K562 (cell line): Measurements from ENCODE around the gene IL5. TPM values are rescaled to one million over a fixed set of nuclear protein-coding genes. Genes with fewer than 3 reads are reported as not detected.

Experiments
- ATAC-seq: fragments of 200-7000 bp; cut with Tn5 transposase; 3 replicates; pipeline ENCODE4 v1.9.1; 2020; ENCODE audit warnings: moderate library complexity
- BruUV-seq: library from RNA; stranded (reverse); fragments of 400-500 nt; replicated peaks from 2 replicates; lab custom pipeline; 2021; lab: Mats Ljungman, UMichigan
- CTCF ChIA-PET: fragments of 300-600 bp; formaldehyde crosslinking; extraction: SDS; loops from one replicate; lab custom pipeline; 2021; ENCODE audit warnings: low intra/inter-chr PET ratio; lab: Yijun Ruan, JAX
- POLR2A ChIA-PET: fragments of 300-600, 350-650 bp; sonication (Branson Sonifier 250); formaldehyde crosslinking; extraction: SDS; loops from one replicate; lab custom pipeline; 2021; ENCODE audit warnings: antibody characterized with exemption, inconsistent platforms; lab: Yijun Ruan, JAX
- DNase-seq, 4 experiments: peaks; one replicate each; pipeline versions ENCODE4 v3.0.0 to v3.0.0-alpha.2; 2011 to 2018; ENCODE audit warnings: low spot score in 3 of 4, mixed read lengths in 3 of 4; ENCODE audit errors: extremely low read depth in 1 of 4
- FAIRE-seq: peaks from 2 replicates; lab custom pipeline; 2011; peaks lifted over from hg19 to GRCh38; lab: Jason Lieb, UNC
- H2AFZ ChIP-seq: 2 replicates; pipeline ENCODE4 v1.6.0; 2011; ENCODE audit warnings: low read depth, low read length, control low read depth, inconsistent platforms
- H3K27ac ChIP-seq: fragments of 200-600 bp; 3 replicates; pipeline ENCODE4 v1.8.0; 2011; ENCODE audit warnings: low read depth, mild to moderate bottlenecking, control low read depth, inconsistent platforms, low read length, moderate library complexity, mixed read lengths; ENCODE audit errors: extremely low read depth
- H3K27me3 ChIP-seq, 2 experiments: fragments of 300-600 bp in 1 of 2; 2 replicates in 1 of 2; 3 replicates in 1 of 2; pipeline versions ENCODE4 v1.6.0 to v1.8.0; 2011; ENCODE audit warnings: inconsistent platforms in 2 of 2, low read length in 2 of 2, mild to moderate bottlenecking in 1 of 2, mixed read lengths in 1 of 2, moderate library complexity in 1 of 2; ENCODE audit not compliant: control insufficient read depth in 2 of 2, insufficient read depth in 2 of 2
- H3K36me3 ChIP-seq: fragments of 300-600 bp; 3 replicates; pipeline ENCODE4 v1.8.0; 2011; ENCODE audit warnings: mild to moderate bottlenecking, low read length, inconsistent platforms; ENCODE audit not compliant: control insufficient read depth, insufficient read depth
- H3K4me1 ChIP-seq, 2 experiments: fragments of 200-600 bp in 1 of 2; replicated peaks in 1 of 2; 2 replicates in 1 of 2; 3 replicates in 1 of 2; pipeline versions ENCODE4 v1.5.1 to v1.8.0; 2011; ENCODE audit warnings: inconsistent platforms in 2 of 2, low read length in 2 of 2, mild to moderate bottlenecking in 1 of 2, mixed read lengths in 1 of 2, moderate library complexity in 1 of 2; ENCODE audit not compliant: control insufficient read depth in 2 of 2, insufficient read depth in 2 of 2
- H3K4me2 ChIP-seq: 2 replicates; pipeline ENCODE4 v1.6.1; 2011; ENCODE audit warnings: low read length, control low read depth, inconsistent platforms, mixed read lengths; ENCODE audit not compliant: insufficient read depth
- H3K4me3 ChIP-seq: fragments of 200-600 bp; sonication (generic), shearing (Covaris generic); 2 replicates; pipeline ENCODE4 v1.5.1; 2016; ENCODE audit warnings: control low read depth, inconsistent platforms
- H3K79me2 ChIP-seq: fragments of 200-600 bp; 3 replicates; pipeline ENCODE4 v1.8.0; 2011; ENCODE audit warnings: low read length, inconsistent platforms; ENCODE audit not compliant: control insufficient read depth, insufficient read depth
- H3K9ac ChIP-seq, 2 experiments: 2 replicates each; pipeline versions ENCODE4 v1.6.0 to v1.6.1; 2011; ENCODE audit warnings: low read depth in 2 of 2, low read length in 2 of 2, control low read depth in 1 of 2, inconsistent platforms in 1 of 2, mild to moderate bottlenecking in 1 of 2, mixed read lengths in 1 of 2; ENCODE audit not compliant: insufficient read depth in 1 of 2
- H3K9me1 ChIP-seq: one replicate; pipeline ENCODE4 v1.6.0; 2011; ENCODE audit warnings: inconsistent platforms, mild to moderate bottlenecking, low read length, moderate library complexity; ENCODE audit not compliant: control insufficient read depth, insufficient read depth
- H3K9me3 ChIP-seq: replicated peaks from 2 replicates; pipeline ENCODE4 v1.5.1; 2011; ENCODE audit warnings: low read depth, low read length, inconsistent platforms; ENCODE audit not compliant: control insufficient read depth, insufficient read depth
- H4K20me1 ChIP-seq: replicated peaks from 2 replicates; pipeline ENCODE4 v1.6.1; 2011; ENCODE audit warnings: low read length, inconsistent platforms, mixed read lengths; ENCODE audit not compliant: control insufficient read depth, insufficient read depth
- ARNT ChIP-seq, 2 experiments: fragments of 450-650 bp; IDR thresholded peaks; 2 replicates each; pipeline ENCODE4 v1.6.1; 2016; ENCODE audit warnings: mild to moderate bottlenecking in 1 of 2
- ATF3 ChIP-seq, 2 experiments: fragments of 450-650 bp in 1 of 2; sonication (generic) in 1 of 2; formaldehyde crosslinking in 1 of 2; IDR thresholded peaks in 1 of 2; conservative IDR thresholded peaks in 1 of 2; 2 replicates each; pipeline versions ENCODE4 v1.6.1 to v1.8.1; 2016 to 2023; ENCODE audit warnings: mild to moderate bottlenecking in 2 of 2, moderate library complexity in 2 of 2, inconsistent platforms in 1 of 2, missing genetic modification reagents in 1 of 2
- ATF7 ChIP-seq: fragments of 450-650 bp; IDR thresholded peaks from 2 replicates; pipeline ENCODE4 v1.7.1; 2014; ENCODE audit warnings: mild to moderate bottlenecking, moderate library complexity
- FOXM1 ChIP-seq, 2 experiments: fragments of 450-650 bp in 1 of 2; sonication (generic) in 1 of 2; formaldehyde crosslinking in 1 of 2; IDR thresholded peaks; 2 replicates each; pipeline versions ENCODE4 v1.6.1 to v1.9.0; 2017 to 2022; ENCODE audit warnings: low read depth in 2 of 2, mild to moderate bottlenecking in 2 of 2, missing genetic modification reagents in 1 of 2, moderate library complexity in 1 of 2
- MAZ ChIP-seq, 2 experiments: fragments of 450-650 bp in 1 of 2; sonication (generic) in 1 of 2; formaldehyde crosslinking; IDR thresholded peaks in 1 of 2; conservative IDR thresholded peaks in 1 of 2; 2 replicates each; pipeline versions ENCODE4 v1.4.0 to v1.5.0; 2020; ENCODE audit warnings: mild to moderate bottlenecking in 1 of 2, missing genetic modification reagents in 1 of 2
- NR2C1 ChIP-seq, 2 experiments: fragments of 450-650 bp; IDR thresholded peaks; 2 replicates each; pipeline ENCODE4 v1.6.1; 2017; ENCODE audit warnings: mild to moderate bottlenecking in 2 of 2, antibody characterized with exemption in 1 of 2, inconsistent platforms in 1 of 2, missing compliant biosample characterization in 1 of 2, missing genetic modification characterization in 1 of 2
- RBM39 ChIP-seq: fragments of 200-400 bp; formaldehyde crosslinking; optimal IDR thresholded peaks from 2 replicates; pipeline ENCODE3; 2018; ENCODE audit warnings: low read depth, low read length
- SMAD2 ChIP-seq: fragments of 150-350 bp; IDR thresholded peaks from 2 replicates; pipeline ENCODE4 v1.6.1; 2014; ENCODE audit warnings: low read depth, mild to moderate bottlenecking, low read length
- ZNF224 ChIP-seq: sonication (generic); formaldehyde crosslinking; IDR thresholded peaks from 2 replicates; pipeline ENCODE4 v1.8.0; 2022; ENCODE audit warnings: mild to moderate bottlenecking, missing genetic modification reagents
- ZNF408 ChIP-seq: fragments of 250-450 bp; sonication (Bioruptor Pico); IDR thresholded peaks from 2 replicates; pipeline ENCODE4 v1.4.0; 2020; ENCODE audit warnings: low read depth, mild to moderate bottlenecking, moderate library complexity
- ZNF639 ChIP-seq, 2 experiments: fragments of 200-800 bp in 1 of 2; sonication (Bioruptor generic) in 1 of 2; sonication (generic) in 1 of 2; formaldehyde crosslinking in 1 of 2; IDR thresholded peaks in 1 of 2; conservative IDR thresholded peaks in 1 of 2; 2 replicates each; pipeline versions ENCODE4 v1.5.0 to v1.6.1; 2016 to 2020; ENCODE audit warnings: missing compliant biosample characterization in 1 of 2, missing genetic modification characterization in 1 of 2, missing genetic modification reagents in 1 of 2
- WGBS: fragments of 100-300 bp; shearing (Covaris generic); methylation state at CpG from one replicate; pipeline ENCODE4 v1.1.6; 2016; ENCODE audit warnings: low coverage, mixed read lengths; ENCODE audit not compliant: insufficient coverage; ENCODE audit errors: missing lambda C conversion rate; 5-methylcytosine and 5-hydroxymethylcytosine counted together
- in situ Hi-C: fragments of 300-500 bp; cut with MboI; formaldehyde crosslinking; loops from 4 replicates; pipeline ENCODE4 v1.15.0; 2018; ENCODE audit warnings: inconsistent platforms, mixed read lengths
- intact Hi-C: fragments of 100-400 bp; cut with micrococcal nuclease; formaldehyde crosslinking; loops from 2 replicates; pipeline ENCODE4 v1.14.2; 2022
- polyA plus RNA-seq, 8 experiments: library from polyadenylated mRNA; depleted of rRNA in 4 of 8; stranded (reverse) in 5 of 8; unstranded in 3 of 8; fragments of >200 nt; fragmentation: Nextera tagmentation in 2 of 8; fragmentation: Illumina TruSeq in 1 of 8; extraction: Ambion mirVana in 2 of 8; extraction: Trizol in 1 of 8; gene quantifications; 2 replicates each; pipeline versions ENCODE4 v1.2.1 to v1.2.3, GENCODE V29; 2011 to 2014; ENCODE audit warnings: inconsistent platforms in 1 of 8, missing spikeins in 1 of 8
- total RNA-seq, 7 experiments: library from RNA; depleted of rRNA in 6 of 7; stranded (reverse); fragments of >200 nt in 6 of 7; fragmentation: Illumina TruSeq in 2 of 7; extraction: Trizol in 2 of 7; gene quantifications; 2 replicates each; pipeline versions ENCODE4 v1.2.1 to v1.2.3, GENCODE V29; 2011 to 2021; ENCODE audit warnings: low replicate concordance in 1 of 7

The IL5 gene
- total and polyA plus RNA-seq, 9 of the 15 experiments (the other 6 are each of a cell fraction or from before 2014, with no cell fraction given) = 0.44 TPM; not detected in 8

- peak overlapping the region; percentile 82 for H2AFZ ChIP-seq
- peaks cover 20% of the 10 kb centered on the region; the same call in 2 of the 3 replicates for H3K36me3 ChIP-seq
- ATAC-seq = peak; percentile 9
- FAIRE-seq = peak; percentile 6
- ChIA-PET POLR2A (interaction anchor here (0.7 to 1.3 kb wide), 12 partner anchors 8 to 341 kb away, joined by 3 to 12 read pairs (median 4); partner anchors contain the start of gene IRF1), CTCF (no interaction called here)
- H3K4me3 ChIP-seq = peak overlapping the region; percentile 45
- peak overlapping the region; percentile 91 to 92 for H3K9ac ChIP-seq
- peaks cover 0 to 7% of the 10 kb centered on the region in 2 experiments; a peak in 1 of 5 replicates for H3K4me1 ChIP-seq
- H3K27ac ChIP-seq = peak overlapping the region; percentile 93
- BruUV-seq = TSS peak; percentile 96
- 2% methylated on average over 15 of the region's 15 CpGs for WGBS
- intact Hi-C loops (no loop called here), in situ Hi-C loops (no loop called here)
- H3K79me2 ChIP-seq = peaks cover 51% of the 10 kb centered on the region
- no peaks in the 10 kb centered on the region for H3K9me3 ChIP-seq
- H3K9me1 ChIP-seq = no peaks in the 10 kb centered on the region
- no peak for DNase-seq
- H3K27me3 ChIP-seq = no peaks in the 10 kb centered on the region
- H4K20me1 ChIP-seq = no peaks in the 10 kb centered on the region
- peak overlapping the region; percentile 80 for H3K4me2 ChIP-seq
- TF ChIP-seq ZNF224 (CRISPR knock-in tag) = no peak
- TF ChIP-seq ATF3 (IDR thresholded peaks at IDR 0.05) = peak; percentile 91
- 0 out of 2 replicates have a peak, but pooled peaks have one; percentile 72 for TF ChIP-seq ATF3 (CRISPR knock-in tag; conservative IDR thresholded peaks at IDR 0.05)
- no peak for TF ChIP-seq ZNF408 (CRISPR knock-in tag)
- TF ChIP-seq ARNT (IDR thresholded peaks at IDR 0.05) = 0 out of 4 replicates have a peak, but pooled peaks of 1 of the 2 experiments have one; percentile 11
- 0 out of 2 replicates have a peak, but pooled peaks have one; percentile 16 for TF ChIP-seq NR2C1 (IDR thresholded peaks at IDR 0.05)
- TF ChIP-seq NR2C1 (tag; IDR thresholded peaks at IDR 0.05) = no peak
- TF ChIP-seq ATF7 = peak; percentile 91
- TF ChIP-seq FOXM1 (IDR thresholded peaks at IDR 0.05; ENCODE audit: low read depth) = peak; percentile 43; the same call in 1 of the 2 replicates
- TF ChIP-seq FOXM1 (CRISPR knock-in tag; IDR thresholded peaks at IDR 0.05; ENCODE audit: low read depth) = no peak
- TF ChIP-seq SMAD2 = no peak
- TF ChIP-seq RBM39 = peak; percentile 61
- TF ChIP-seq MAZ (CRISPR knock-in tag; conservative IDR thresholded peaks at IDR 0.05 in 1 of 2, IDR thresholded peaks at IDR 0.05 in 1 of 2) = no peak
- TF ChIP-seq ZNF639 (CRISPR knock-in tag; conservative IDR thresholded peaks at IDR 0.05 in 1 of 2, IDR thresholded peaks at IDR 0.05 in 1 of 2) = 0 out of 4 replicates have a peak, but pooled peaks of 1 of the 2 experiments have one; percentile 25
These were observed 12.9 kb upstream of the IL5 start for GRCh38 chr5:132556153-132556762.
